C4-2B (cell line): ENCODE measurements around the gene NATD1.

Experiments
- H3K27ac ChIP-seq: fragments of 450-650 bp; 2 replicates; pipeline ENCODE4 v1.5.1; 2017
- ZFX ChIP-seq: fragments of 450-650 bp; IDR thresholded peaks from 2 replicates; pipeline ENCODE4 v1.6.1; 2017
- TF ChIP-seq, protein P1 (sequence below): fragments of 450-650 bp; conservative IDR thresholded peaks from 2 replicates; pipeline ENCODE4 v1.5.1; 2017; ENCODE audit warnings: mild to moderate bottlenecking

The NATD1 gene

DNA sequence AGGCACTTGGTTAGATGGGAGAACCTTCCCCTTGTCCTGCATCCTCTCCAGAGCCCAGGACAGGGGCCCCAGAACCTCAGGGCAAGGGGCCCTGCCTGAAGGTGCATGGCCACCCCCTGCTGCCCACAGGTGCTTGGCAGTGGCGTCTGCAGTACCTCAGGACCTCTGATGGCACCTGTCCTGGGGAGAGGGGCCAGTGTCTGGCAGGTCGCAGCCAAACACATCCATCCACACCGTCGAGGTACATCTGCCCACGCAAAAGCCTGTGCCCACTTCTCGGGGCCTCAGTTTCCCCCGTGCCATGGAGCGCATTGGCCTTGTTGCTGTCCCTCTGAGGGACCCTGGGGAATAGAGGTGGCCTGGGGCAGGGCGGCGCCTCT lies 40.6 kb upstream of the NATD1 start:
- no peak overlapping the region for H3K27ac ChIP-seq
- TF ChIP-seq ZFX: no peak
- TF ChIP-seq, protein P1, sequence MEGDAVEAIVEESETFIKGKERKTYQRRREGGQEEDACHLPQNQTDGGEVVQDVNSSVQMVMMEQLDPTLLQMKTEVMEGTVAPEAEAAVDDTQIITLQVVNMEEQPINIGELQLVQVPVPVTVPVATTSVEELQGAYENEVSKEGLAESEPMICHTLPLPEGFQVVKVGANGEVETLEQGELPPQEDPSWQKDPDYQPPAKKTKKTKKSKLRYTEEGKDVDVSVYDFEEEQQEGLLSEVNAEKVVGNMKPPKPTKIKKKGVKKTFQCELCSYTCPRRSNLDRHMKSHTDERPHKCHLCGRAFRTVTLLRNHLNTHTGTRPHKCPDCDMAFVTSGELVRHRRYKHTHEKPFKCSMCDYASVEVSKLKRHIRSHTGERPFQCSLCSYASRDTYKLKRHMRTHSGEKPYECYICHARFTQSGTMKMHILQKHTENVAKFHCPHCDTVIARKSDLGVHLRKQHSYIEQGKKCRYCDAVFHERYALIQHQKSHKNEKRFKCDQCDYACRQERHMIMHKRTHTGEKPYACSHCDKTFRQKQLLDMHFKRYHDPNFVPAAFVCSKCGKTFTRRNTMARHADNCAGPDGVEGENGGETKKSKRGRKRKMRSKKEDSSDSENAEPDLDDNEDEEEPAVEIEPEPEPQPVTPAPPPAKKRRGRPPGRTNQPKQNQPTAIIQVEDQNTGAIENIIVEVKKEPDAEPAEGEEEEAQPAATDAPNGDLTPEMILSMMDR: no peak

DNA sequence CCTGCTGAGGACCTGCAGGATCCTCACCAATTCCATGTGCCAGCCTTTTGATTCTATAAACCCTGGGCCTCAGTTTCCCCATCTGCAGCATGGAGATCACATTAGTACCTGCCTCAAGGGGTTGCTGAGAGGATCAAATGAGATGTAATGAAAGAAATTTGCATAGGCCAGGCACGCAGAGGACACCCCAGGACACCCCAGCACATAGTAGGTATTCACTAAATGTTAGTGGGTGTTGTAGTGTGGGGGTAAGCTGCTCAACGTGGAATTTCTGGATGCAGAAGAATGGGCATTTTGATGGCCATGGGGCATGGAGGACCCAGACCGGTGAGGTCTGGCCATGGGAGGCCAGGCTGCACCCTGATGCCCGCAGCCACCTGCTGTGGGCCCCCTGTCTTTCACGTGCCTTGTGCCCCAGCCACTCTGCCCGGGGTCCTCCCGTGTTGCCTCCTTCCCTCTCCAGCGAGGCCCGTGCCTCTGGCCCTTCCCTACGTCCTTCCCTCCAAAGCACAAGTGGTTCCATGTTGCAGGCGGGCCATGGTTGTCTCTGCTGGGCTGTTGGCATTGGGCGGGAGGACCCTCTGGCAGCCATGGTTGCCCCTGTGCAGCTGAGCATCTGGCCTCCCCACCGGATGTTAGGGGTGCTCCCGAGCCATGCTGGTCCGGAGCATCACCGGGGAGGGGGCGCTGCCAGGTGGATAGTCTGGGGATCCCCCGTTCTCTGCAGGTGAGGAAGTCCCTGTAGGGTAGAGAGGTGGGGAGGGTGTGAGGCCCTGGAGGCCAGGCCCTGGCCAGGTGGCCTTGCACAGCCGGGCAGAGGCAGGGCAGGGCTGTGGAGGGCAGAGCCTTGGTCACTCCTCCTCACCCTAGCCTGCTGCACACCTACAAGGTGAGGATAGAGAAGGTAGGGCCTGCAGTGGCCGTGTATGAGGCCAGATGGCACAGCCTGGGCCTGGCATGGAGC lies 39.9 kb upstream of the NATD1 start:
- TF ChIP-seq ZFX: no peak
- TF ChIP-seq, protein P1: no peak
- H3K27ac ChIP-seq: no peak overlapping the region

DNA sequence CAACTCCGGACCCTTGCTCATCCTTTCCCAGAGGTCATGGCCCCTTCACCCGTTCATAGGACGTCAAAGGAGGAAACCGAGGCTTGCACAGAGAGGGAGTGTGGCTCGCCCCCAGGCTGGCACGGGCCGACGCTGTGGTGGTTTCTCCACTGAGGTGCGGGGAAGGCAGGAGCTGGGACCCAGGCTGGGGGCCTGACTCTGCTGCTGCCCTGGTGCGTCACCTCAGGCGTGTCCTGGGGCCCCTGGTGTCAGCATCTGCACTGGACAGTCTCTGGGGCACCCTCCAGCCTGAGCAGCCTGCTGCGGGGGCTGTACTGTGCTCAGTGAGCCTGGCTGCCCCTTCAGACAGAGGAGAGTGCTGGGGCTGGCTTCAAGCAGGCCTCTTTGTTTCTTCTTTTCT lies 38.7 kb upstream of the NATD1 start:
- H3K27ac ChIP-seq: no peak overlapping the region
- TF ChIP-seq, protein P1: no peak
- TF ChIP-seq ZFX: no peak

DNA sequence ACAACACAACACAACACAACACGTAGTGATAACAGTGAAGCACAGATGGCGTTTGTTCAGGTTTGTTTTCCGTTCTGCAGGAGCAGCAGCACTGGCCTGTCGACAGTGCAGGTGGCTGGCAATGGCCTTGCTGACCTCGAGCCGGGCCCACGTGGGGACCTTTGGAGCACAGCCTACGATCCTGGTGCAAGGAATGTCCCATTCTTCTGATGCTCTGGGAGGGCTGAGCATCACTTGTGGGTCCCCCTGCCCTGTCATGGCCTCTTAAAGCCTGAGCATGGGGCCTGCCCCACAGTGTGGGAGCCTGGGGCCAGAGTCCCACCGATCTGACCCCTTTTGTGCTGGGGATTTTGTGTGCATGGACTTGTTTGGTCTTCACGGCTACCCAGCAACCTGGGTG lies 38.1 kb upstream of the NATD1 start:
- H3K27ac ChIP-seq: no peak overlapping the region

DNA sequence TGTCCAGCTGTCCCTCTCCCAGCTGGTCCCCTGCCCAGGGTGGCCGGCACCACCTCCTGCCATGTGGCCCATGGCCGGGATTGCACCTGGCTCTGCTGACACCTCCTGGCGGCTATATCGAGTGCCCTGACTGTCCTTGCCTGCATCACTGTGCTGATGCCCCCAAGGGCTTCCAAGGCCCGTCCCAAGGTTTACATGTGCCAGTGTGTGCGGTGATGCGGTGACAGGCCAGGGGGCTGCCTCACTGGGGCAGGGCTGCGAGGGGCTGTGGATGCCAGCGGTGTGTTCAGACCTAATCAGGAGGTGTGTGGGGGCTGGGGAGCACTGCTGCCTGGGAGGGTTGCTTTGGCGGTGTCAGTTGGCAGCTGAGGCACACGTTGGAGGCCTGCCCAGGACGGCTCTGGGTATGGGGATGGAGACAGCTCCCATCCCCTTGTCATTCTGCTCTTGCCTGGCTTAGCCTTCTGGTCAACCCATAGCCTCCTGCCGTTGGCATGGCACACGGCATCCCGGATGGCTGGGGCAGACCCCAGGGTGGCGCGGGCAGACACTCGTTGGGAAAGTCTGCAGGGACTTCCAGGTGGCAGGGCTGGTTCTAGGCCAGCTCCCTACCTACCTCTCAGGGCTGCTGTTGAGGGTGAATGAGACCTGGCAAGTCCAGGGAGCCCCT lies 36.8 kb upstream of the NATD1 start:
- TF ChIP-seq, protein P1: no peak
- peak overlapping the region; percentile 93 for H3K27ac ChIP-seq

More for the DNA sequence above, 38.1 kb upstream of the NATD1 start:
- no peak for TF ChIP-seq ZFX
- TF ChIP-seq, protein P1: no peak

DNA sequence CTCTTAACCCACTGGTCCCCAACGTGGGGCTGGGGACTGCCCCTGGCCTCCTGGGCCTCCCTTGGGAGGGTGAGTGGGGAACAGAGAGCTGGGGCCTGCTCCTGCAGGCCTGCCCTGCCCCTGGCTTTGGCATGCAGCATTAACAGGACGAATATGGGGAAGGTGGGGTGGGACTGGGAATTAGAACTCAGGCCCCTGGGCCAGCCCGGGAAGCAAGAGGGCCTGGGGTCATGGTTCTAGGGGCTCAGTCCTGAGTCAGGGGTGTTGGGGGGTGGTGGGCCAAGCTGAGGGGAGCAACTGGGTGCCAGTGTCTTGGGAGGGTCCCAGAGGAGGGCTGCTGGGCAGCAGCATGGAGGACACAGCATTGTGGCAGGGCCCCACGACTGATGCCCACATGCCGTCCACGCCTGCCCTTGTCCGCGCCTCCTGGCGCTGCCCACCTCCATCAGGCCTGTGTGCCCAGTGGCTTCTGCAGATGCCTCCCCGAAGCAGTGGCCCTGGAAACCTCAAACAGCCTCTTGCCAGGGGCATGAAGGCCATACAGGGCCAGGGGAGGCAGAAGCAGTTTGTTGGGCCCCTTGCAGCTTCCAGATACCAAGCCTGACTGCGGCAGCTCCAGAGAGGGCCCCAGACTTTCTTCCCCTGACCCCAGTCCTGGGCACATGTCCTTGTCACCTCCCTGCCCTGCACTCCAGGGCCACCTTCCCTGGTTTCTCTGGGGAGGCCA lies 36.1 kb upstream of the NATD1 start:
- no peak for TF ChIP-seq ZFX
- H3K27ac ChIP-seq: peak overlapping the region; percentile 93

DNA sequence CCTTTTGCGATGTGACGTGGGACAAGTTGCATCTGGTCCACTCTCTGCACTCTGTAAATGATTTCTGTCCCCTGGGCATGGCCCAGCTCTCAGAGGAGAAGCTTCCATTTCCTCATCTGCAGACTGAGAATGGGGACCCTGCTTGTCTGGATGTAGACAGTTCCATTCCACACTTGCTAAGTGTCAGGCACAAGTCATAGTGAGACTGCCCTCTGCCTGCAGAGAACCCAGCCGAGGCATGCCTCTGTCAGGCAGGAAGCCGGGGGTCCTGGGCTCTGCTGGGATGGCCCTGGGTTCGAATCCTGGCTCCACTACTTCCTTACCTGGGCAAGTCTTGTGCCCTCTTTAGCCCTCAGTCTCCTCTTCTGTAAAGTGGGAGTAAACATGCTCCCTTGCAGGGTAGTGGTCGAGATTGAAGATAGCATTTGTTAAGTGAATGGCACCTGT lies 35.4 kb upstream of the NATD1 start:
- TF ChIP-seq, protein P1: no peak
- H3K27ac ChIP-seq: peak overlapping the region; percentile 93
